OCI-LY3 (cell line): ENCODE data around the gene CPXM1.

Experiments
- CTCF ChIP-seq: fragments of 200-600, 300-600 bp; sonication (generic); IDR thresholded peaks from 2 replicates; pipeline ENCODE4 v1.5.1; 2014; ENCODE audit warnings: antibody characterized with exemption, low read length, low read depth
- EZH2phosphoT487 ChIP-seq: fragments of 200-600 bp; shearing (Covaris generic); IDR thresholded peaks from 2 replicates; pipeline ENCODE4 v1.6.1; 2018; ENCODE audit warnings: antibody characterized with exemption, mixed run types, low read depth

- TF ChIP-seq CTCF, result no peak
- TF ChIP-seq EZH2phosphoT487, result no peak
These were observed 38.5 kb downstream of the CPXM1 start for GRCh38 chr20:2761885-2762284.
